Stimulated activated CD8-positive, alpha-beta memory T cell treated with anti-CD3 and anti-CD28 coated beads, Interleukin-2, amount 100 ng/mL, for 1 hour (primary cell): ENCODE results near the gene DPF3.

Experiments used
- DNase-seq, 2 donors: peaks; one replicate each; pipeline ENCODE4 v3.0.0-alpha.2; 2020; ENCODE audit warnings: low read depth in 2 of 2

The DPF3 gene

DNA sequence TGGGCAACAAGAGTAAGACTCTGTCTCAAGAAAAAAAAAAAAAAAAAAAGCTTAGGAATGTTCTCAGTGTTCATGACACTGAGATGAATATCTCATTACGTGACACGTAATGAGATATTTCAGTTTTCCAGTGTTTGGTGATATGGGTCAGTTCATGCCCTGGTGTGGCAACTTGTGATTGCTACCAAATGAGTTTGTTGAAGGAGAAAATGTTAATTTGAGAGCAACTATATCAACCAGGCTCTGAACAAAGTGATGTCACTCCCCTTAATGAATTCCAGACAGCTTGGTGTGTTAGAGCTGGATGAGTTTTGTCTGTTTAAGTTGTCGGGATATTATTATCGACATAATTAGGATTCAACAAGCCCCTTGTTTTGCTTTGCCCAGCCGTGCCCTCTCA, 211.7 kb downstream of the DPF3 start:
- DNase-seq, result no peak

DNA sequence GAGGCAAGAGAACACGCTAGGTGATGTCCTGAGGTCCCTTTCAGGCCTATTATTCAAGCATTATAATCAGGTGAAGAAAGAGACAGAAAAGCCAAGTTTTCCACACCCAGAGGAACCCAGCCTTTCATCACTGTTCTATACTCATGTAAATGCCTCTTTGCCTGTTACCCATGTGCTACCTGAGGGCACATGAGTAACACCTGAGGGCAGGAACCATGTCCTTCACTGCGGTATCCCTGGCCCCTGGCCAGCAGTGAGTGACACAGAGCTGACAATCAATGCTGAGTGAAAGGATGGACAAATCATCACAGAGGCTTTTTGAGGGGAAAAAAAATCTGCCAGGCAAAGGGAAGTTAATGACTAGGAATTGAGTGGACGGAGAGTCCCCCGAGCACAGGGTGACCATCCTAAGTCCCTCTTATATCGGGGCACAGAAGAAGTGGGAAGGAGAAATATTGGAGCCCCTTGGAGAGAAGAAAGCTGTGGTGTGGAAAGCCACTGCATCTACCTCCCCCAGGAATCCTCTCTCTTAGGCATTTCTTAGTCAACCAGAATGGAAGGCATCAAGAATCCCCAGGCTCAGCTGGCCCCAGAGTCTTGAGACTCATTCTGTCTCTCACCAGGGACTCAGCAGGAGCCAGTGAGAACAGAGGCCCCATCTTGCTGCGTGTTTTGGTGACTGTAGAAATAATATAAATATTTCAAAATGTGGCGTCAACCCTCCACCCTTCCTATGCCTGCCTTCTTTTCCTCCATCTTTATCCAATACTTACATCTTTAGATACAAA, 212.9 kb downstream of the DPF3 start:
- DNase-seq, result no peak

DNA sequence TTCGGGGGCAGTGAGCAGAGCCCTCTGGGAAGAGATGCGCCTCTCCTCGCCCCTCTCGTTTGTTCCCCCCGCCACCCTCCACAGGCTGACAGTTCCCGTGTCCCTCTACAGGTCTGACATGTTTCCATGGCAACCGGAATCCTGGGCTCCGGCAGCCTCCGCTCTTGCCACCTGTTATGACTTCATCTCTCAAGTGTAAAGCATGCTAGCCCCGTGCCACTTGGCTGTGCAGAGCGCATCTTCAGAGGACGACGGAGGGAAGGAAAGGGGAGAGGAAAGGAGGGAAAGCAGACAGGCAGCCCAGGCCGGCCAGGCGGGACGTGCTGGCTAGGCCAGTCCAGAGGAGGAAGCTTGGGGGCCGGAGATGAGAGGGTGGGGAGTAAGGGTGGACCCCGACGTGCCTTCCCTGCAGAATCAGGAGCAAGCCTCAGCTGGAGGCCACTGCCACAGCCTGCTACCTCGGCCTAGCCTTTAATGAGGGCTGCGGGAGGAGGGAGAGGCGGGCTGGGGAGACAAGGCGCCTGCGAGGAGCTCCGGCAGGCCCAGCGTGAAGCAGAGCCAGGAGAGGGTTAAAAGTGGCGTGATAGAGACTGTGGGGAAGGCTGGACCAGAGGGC, 214.3 kb downstream of the DPF3 start:
- no peak for DNase-seq

DNA sequence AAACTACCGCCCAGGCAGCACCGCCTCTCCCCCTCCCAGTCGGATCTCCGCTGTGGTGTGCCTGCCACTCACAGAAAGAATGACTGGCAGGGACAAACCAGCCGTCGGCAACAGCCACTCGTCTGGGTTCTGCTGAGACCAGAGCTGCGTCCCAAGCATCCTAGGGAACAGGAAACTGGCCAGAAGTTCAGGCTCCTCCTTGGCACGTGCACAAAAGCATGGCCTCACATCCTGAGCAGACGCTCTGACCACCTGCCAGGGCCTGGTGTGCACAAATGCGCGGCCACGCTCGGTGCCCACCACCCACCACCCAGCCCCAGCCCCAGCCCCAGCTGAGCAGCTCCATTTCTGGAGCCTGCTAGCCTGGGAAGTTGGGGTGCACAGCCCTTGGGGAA, 214.8 kb downstream of the DPF3 start:
- DNase-seq, result no peak

- no peak for DNase-seq
Observed at GRCh38 chr14:72678356-72678755, 215.5 kb downstream of the DPF3 start.

- DNase-seq, result no peak
Observed at GRCh38 chr14:72677664-72678063, 216.2 kb downstream of the DPF3 start.

DNA sequence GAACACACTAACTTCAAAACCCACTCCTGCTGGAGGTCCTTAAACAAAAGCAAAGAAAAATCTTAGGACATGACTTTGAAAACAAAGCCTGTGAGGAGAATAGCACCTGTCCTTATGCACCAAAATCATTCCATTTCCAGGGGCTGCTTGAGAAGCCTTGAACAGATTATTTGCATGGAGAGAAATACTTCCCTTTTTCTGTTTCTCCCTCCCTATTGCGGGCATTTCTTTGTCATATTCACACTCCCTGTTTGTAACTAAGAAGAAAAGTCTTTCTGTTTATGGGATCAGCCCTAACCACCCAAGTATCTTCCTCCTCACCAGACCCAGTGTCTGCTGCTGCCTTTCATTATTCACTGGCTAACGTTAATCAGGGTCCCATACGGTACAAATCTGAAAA, 218.8 kb downstream of the DPF3 start:
- DNase-seq, result no peak

DNA sequence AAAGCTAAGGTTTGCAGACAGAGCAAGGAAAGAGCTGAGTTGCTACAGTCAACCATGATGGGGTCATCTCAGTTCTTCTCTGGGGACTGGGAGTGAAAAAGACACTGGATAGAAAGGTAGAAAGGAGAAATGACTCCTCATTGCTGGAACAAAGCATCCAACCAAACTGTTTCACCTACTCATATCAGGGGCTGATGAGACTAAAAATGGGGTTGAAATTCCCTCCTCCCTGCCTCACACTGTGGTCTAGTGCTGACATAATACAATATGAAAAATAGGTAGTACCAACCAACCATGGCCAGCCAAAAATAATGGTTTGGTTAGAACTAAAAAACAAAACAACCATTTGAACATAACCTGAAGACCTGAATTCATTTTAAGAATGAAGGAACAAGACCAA, 220.7 kb downstream of the DPF3 start:
- no peak for DNase-seq

DNA sequence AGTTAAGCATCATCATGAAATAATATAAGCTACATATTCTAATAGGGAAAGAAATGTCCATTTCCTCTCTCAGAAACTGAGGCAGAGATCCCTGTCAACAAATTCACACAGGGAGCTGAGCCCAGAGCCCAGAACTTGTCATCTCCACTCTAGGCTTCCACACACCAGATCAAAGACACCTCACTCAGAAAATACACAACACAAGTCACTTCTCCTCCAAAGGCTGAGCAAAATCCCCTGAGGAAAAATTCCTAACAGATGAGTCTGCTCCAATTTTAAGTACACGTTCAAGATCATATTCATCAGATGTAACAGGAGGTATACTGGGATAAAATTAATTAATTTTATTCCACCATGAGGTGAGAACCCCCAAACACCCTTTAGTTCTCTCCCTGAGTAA, 227.3 kb downstream of the DPF3 start:
- no peak for DNase-seq

GRCh38 chr14:72665259-72665658, 228.6 kb downstream of the DPF3 start:
- no peak for DNase-seq

DNA sequence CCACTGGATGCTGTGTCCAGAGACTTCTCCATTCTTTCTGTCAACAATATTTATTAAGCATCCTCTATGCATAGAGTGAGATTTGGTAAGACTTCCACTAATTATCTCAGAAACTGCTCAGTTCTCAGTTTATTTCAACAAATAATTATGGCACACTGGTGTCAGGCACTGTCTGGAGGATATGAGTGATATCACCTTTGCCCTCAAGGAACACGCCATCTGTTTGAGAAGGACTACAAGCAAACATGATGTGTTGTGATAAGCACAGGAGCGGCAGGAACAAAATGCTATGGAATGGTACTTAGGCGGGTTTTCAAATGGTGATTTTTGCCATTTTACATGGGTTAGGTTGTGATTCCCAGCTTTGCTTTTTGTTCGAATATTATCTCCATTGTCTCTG, 229.2 kb downstream of the DPF3 start:
- no peak for DNase-seq

DNA sequence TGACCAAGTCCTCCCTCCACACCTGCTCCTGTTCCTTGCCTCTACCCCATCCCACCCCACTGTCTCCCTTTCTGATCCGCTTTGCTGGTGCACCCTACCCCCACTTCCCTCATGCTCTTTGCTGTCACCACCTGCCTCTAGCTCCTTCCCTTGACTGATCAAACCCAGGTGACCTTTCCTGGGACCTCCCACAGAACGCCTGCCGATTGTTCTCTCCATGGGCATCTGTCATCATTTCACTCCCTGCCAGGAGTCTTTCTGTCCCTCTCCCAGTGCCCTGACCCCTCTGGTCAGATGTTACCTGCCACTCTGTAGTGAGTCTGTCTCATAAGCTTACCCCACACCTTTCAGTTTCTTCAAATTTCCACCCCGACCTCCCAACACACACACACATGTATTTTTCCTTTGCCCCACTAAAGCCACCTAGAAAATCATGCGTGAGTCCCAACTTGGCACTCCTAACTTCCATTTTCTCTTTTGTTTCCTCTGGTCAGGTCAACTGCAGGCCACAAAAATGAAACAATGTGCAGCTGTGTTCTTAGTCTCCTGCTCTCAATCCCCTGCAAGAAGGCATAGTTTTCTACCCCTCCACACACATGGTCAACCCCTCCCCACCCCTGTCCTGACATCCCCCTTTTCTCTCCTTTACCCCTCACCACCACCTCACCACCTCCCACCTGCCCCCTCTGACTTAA, 229.8 kb downstream of the DPF3 start:
- no peak for DNase-seq

GRCh38 chr14:72663076-72663487, 230.8 kb downstream of the DPF3 start:
- DNase-seq, result no peak

DNA sequence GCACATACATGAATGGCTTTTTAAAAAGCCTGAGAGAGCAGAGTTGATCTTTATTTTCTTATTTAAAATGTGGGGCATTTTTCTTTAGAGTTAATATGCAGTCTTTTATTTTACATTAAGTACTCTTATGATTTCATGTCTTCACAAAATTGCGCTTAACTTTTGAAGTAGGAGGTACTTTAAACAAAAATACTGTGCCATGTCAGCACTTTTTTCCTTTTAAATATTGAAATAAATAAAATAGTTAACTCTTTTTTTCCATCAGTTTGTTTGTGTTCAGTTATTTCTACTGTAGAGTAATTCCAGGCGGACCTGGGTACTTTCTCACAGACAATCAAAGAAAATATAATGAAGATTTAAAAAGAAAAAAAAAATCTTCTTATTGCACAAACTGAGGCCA, 231.7 kb downstream of the DPF3 start:
- DNase-seq, result no peak

- DNase-seq, result no peak
Observed at GRCh38 chr14:72657214-72657921, 236.5 kb downstream of the DPF3 start.

- DNase-seq, result no peak
Observed at GRCh38 chr14:72653026-72653425, 240.9 kb downstream of the DPF3 start.

- no peak for DNase-seq
Observed at GRCh38 chr14:72652179-72652578, 241.7 kb downstream of the DPF3 start.

DNA sequence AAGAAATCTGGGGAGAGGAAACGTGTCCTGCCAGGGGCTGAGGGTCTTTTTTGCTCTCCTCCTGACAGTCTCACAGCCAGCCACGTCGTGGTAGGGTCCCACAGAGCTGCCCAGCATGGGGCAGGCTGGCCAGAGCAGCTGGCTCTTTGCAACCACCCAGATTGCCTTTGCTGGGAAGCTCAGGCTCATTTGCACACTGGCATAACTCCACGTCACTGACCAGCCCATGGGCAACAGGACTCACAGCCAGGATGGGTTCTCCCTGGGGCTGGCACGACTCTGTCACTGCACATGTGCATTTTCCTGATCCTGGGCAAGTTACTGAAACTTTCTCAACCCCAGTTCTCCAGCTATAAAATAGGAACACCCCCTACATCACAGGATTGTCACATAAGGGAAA, 242.2 kb downstream of the DPF3 start:
- no peak for DNase-seq

DNA sequence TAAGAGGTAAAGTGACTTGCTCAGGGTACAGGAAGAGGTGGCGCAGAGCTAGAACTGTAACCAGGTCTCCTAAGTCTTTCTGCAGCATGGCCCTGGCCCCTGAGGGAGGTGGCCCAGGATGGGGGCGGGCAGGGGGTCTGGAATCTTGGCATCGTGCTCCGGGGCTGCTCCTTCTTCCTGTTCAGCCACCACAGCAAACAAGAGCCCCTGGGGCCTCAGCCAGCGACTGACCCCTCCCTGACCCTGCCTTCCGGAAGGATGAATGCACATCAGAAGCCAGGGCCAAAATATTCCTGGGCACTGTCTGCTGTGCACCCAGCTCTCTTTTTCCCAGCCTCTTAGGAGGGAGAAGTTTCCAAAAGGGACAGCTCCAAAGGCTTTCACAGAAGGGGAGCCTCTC, 242.8 kb downstream of the DPF3 start:
- no peak for DNase-seq

GRCh38 chr14:72649603-72650227, 244.2 kb downstream of the DPF3 start:
- DNase-seq, result no peak

- DNase-seq, result no peak
Observed at GRCh38 chr14:72647782-72648181, 246.1 kb downstream of the DPF3 start.
